Measurements from ENCODE around the gene ZSCAN30.

The ZSCAN30 gene

DNA sequence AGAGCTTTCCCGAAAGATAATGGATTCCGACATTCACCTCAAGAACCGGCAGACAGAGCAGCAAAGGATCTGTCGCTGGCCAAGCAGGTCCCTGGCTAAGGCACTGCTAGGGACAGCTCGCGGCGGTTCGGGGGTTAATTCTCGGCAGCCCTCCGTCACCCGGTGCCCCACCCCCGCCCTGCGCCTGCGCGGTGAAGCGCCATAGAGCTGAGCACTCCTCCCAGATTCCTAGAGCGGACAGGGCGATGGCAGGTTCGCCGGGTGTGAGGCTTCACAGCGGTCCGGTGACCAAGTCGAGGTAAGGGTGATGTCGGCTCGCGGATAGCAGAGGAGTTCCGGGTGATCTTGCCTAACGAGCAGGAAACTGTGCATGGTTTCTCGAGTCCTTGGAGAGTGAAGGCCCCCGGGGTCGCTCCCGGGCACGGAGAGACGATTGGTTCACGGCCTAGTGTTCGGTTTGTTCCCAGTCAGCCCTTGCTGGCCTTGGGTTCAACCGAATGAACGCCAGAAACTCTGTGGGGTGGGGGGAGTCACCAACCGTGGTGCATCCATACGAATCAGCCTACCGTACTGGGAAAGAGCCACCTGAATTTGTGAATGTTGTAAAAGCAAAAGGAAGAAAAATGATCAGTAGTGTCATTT is at the start of gene ZSCAN30:
Gene ZSCAN30 (minus strand): TSS at position 136 of the 642 bp plus-strand sequence. CDS start 25,877 bp downstream, outside the sequence.
- no peak for FAIRE-seq
- TF ChIP-seq, protein P1, sequence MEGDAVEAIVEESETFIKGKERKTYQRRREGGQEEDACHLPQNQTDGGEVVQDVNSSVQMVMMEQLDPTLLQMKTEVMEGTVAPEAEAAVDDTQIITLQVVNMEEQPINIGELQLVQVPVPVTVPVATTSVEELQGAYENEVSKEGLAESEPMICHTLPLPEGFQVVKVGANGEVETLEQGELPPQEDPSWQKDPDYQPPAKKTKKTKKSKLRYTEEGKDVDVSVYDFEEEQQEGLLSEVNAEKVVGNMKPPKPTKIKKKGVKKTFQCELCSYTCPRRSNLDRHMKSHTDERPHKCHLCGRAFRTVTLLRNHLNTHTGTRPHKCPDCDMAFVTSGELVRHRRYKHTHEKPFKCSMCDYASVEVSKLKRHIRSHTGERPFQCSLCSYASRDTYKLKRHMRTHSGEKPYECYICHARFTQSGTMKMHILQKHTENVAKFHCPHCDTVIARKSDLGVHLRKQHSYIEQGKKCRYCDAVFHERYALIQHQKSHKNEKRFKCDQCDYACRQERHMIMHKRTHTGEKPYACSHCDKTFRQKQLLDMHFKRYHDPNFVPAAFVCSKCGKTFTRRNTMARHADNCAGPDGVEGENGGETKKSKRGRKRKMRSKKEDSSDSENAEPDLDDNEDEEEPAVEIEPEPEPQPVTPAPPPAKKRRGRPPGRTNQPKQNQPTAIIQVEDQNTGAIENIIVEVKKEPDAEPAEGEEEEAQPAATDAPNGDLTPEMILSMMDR (IDR thresholded peaks at IDR 0.05; ENCODE audit: insufficient read depth, missing control alignments) = no peak
- DNase-seq (ENCODE audit: insufficient read length, low spot score) = peak; percentile 91

DNA sequence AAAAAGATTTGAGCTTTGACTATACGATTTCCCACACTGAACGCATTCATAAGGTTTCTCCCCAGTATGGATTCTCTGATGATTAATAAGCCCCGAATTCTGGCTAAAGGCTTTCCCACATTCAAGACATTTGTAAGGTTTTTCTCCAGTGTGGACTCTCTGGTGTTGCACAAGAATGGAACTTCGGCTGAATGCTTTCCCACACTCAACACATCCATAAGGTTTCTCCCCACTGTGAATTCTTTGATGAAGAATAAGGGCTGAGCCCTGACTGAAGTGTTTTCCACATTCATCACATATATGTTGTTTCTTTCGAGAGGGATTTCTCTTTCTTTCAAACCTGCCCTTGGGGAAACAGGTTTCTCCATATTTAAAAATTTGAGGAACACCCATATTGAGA is 47.3 kb upstream of the ZSCAN30 start:
- TF ChIP-seq, protein P1 (IDR thresholded peaks at IDR 0.05; ENCODE audit: insufficient read depth, missing control alignments) = no peak
- FAIRE-seq (peak; percentile 67), DNase-seq (ENCODE audit: insufficient read length, low spot score) (no peak)

DNA sequence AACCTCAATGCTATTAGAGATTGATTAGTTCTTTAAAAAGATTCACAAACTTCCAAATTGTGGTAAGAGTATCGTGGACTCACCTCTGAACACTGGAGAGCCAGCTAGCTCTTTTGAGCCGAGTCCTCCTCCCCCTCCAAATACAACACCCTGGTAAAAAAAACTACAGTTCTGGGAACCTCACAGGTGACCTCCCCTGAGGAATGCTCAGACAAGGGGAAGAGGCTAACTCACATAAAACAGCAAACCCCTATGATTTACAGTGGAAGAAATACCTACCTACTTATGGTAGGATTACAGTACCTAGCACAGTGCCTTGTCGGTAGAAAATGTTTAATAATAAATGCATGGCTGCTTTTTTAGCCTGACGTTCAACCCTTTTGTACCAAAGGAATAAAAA is 45.8 kb upstream of the ZSCAN30 start:
- DNase-seq (ENCODE audit: insufficient read length, low spot score) (no peak), FAIRE-seq (no peak)

DNA sequence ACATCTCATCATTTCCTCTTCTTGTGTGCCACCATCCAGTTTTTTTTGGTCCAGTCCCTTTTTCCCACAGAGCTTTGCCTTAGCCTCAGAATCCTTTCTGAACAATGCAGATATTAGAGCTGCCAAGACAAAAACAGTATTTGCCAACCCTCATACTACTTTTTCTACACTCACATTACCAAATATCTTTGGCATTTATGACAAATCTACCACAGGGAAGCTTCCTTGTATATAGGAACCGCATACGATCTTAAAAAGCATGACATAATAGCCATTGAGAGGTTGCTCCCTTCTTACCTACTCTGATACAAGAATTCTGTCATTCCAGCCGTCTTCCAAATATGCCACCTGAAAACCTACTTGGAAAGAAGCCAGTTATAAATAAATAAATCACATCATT is 44.8 kb upstream of the ZSCAN30 start:
- TF ChIP-seq, protein P1 (IDR thresholded peaks at IDR 0.05; ENCODE audit: insufficient read depth, missing control alignments) = no peak
- DNase-seq (ENCODE audit: insufficient read length, low spot score) (no peak), FAIRE-seq (no peak)

More for the DNA sequence above, 45.8 kb upstream of the ZSCAN30 start:
- TF ChIP-seq, protein P1 (IDR thresholded peaks at IDR 0.05; ENCODE audit: insufficient read depth, missing control alignments) = no peak

DNA sequence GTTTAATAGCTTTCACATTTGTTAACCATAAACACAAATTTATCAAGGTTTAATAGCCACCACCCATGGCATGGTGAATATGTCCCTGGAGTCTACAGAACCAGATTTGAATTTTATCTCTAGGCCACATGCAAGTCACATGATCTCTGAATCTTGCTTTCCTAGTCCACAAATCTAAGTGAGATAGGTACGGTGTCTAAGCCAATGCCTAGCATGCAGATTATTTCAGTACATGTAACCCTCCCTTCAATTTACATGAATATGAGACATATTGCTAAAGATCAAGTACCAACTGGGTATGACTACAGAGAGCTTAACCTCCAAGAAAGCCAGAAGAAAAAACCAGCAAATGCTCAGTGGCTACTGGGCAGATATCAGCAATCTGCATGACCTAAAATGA is 44.2 kb upstream of the ZSCAN30 start:
- FAIRE-seq (no peak), DNase-seq (ENCODE audit: insufficient read length, low spot score) (no peak)
- TF ChIP-seq, protein P1 (IDR thresholded peaks at IDR 0.05; ENCODE audit: insufficient read depth, missing control alignments) = no peak

DNA sequence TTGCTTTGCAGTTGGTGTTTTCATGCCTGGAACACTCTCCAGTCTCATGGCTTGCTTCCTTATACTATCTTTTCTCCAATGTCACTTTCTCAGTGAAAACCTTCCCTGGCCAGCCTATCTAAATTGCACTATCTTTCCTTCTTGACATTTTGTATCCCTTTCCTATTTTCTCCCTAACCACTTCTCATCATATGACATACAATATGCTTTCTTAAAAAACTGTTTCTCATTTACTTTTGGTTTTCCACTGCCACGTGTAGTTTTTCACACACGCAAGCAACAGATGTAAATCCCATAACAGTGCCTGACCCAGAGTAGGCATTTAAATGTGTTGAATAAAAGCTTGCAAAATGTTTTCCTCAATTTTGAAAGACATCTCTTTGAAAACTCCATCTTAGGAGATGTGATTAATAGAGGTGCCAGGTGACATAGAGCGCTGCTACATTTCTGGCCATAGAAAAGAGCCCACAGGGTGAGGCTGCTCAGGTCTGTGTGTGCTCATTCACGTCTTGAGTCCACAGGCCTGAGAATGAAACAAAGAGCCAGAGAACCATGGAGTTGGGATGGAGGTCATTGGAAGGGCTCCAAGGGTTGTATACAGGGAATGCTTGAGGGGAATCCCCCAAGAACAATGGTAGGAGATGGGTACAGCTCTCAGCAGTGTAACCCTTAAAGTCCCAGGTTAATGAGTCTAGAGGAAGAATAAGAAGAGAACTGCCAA is 41.5 kb upstream of the ZSCAN30 start:
- FAIRE-seq (no peak), DNase-seq (ENCODE audit: insufficient read length, low spot score) (no peak)
- TF ChIP-seq, protein P1 (IDR thresholded peaks at IDR 0.05; ENCODE audit: insufficient read depth, missing control alignments) = no peak

DNA sequence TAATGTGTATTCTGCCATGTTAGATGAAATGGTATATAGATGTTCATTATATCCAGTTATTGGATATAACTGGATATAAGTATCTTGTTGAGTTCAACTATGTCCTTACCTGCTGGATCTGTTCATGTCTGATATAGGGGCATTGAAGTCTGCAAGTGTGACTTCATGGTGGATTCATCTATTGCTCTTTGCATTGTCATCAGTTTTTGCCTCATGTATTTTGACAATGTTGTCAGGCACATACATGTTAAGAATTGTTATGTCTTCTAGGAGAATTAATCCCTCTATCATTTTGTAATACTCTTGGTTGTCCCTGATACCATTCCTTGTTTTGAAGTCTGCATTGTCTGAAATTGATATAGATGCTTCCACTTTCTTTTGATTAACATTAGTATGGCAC is 38.8 kb upstream of the ZSCAN30 start:
- no peak for DNase-seq (ENCODE audit: insufficient read length, low spot score)
- no peak for FAIRE-seq
- TF ChIP-seq, protein P1 (IDR thresholded peaks at IDR 0.05; ENCODE audit: insufficient read depth, missing control alignments) = no peak
